MM.1S (cell line): Measurements from ENCODE around the gene CAV1.

Source experiments
- DNase-seq: peaks from one replicate; pipeline ENCODE4 v3.0.0-alpha.2; 2015
- H2AFZ ChIP-seq: fragments of 300-600 bp; sonication (generic); 2 replicates; pipeline ENCODE4 v1.6.0; 2016; ENCODE audit warnings: antibody characterized with exemption, low read length
- H3F3A ChIP-seq: fragments of 300-600 bp; sonication (generic); 2 replicates; pipeline ENCODE4 v1.6.1; 2016; ENCODE audit warnings: mild to moderate bottlenecking, antibody characterized with exemption, low read length, moderate library complexity, mixed read lengths; ENCODE audit not compliant: insufficient read depth
- H3K27ac ChIP-seq: fragments of 300-600 bp; sonication (generic); 2 replicates; pipeline ENCODE4 v1.5.1; 2016; ENCODE audit warnings: mild to moderate bottlenecking, low read length
- H3K27me3 ChIP-seq: fragments of 300-600 bp; sonication (generic); replicated peaks from 2 replicates; pipeline ENCODE4 v1.6.0; 2016; ENCODE audit warnings: low read length; ENCODE audit not compliant: insufficient read depth
- H3K36me3 ChIP-seq: fragments of 300-600 bp; sonication (generic); replicated peaks from 2 replicates; pipeline ENCODE4 v1.6.1; 2016; ENCODE audit warnings: mild to moderate bottlenecking, low read length, mixed read lengths; ENCODE audit not compliant: insufficient read depth
- H3K4me1 ChIP-seq: fragments of 300-600 bp; sonication (generic); 2 replicates; pipeline ENCODE4 v1.6.1; 2016; ENCODE audit warnings: low read length, mixed read lengths
- H3K4me2 ChIP-seq: fragments of 300-600 bp; sonication (generic); 2 replicates; pipeline ENCODE4 v1.6.0; 2016; ENCODE audit warnings: low read depth, low read length
- H3K4me3 ChIP-seq: fragments of 300-600 bp; sonication (generic); 2 replicates; pipeline ENCODE4 v1.5.1; 2016; ENCODE audit warnings: low read length, mixed read lengths
- H3K79me2 ChIP-seq: fragments of 300-600 bp; sonication (generic); 2 replicates; pipeline ENCODE4 v1.6.1; 2016; ENCODE audit warnings: mixed run types, low read length, mixed read lengths
- H3K9ac ChIP-seq: fragments of 300-600 bp; sonication (generic); 2 replicates; pipeline ENCODE4 v1.6.1; 2016; ENCODE audit warnings: low read length, mixed read lengths
- H3K9me2 ChIP-seq: fragments of 300-600 bp; sonication (generic); replicated peaks from 2 replicates; pipeline ENCODE4 v1.6.1; 2016; ENCODE audit warnings: mild to moderate bottlenecking, low read length, mixed read lengths; ENCODE audit not compliant: insufficient read depth
- H3K9me3 ChIP-seq: fragments of 300-600 bp; sonication (generic); replicated peaks from 2 replicates; pipeline ENCODE4 v1.6.1; 2016; ENCODE audit warnings: mild to moderate bottlenecking, low read length, mixed read lengths; ENCODE audit not compliant: insufficient read depth
- H4K20me1 ChIP-seq: fragments of 300-600 bp; sonication (generic); 2 replicates; pipeline ENCODE4 v1.6.1; 2016; ENCODE audit warnings: mild to moderate bottlenecking, low read length, moderate library complexity, mixed read lengths; ENCODE audit not compliant: insufficient read depth
- EZH2 ChIP-seq: fragments of 300-600 bp; sonication (generic); optimal IDR thresholded peaks from 2 replicates; pipeline ENCODE3; 2017; ENCODE audit warnings: low read depth, mild to moderate bottlenecking, antibody characterized with exemption, low read length, mixed read lengths
- EZH2phosphoT487 ChIP-seq: fragments of 300-600 bp; sonication (generic); IDR thresholded peaks from 2 replicates; pipeline ENCODE4 v1.6.1; 2018; ENCODE audit warnings: antibody characterized with exemption, low read length
- TF ChIP-seq, protein P1 (sequence below): fragments of 300-600 bp; sonication (generic); IDR thresholded peaks from 2 replicates; pipeline ENCODE4 v1.5.1; 2016; ENCODE audit warnings: antibody characterized with exemption, low read length, mixed read lengths

Gene CAV1

DNA sequence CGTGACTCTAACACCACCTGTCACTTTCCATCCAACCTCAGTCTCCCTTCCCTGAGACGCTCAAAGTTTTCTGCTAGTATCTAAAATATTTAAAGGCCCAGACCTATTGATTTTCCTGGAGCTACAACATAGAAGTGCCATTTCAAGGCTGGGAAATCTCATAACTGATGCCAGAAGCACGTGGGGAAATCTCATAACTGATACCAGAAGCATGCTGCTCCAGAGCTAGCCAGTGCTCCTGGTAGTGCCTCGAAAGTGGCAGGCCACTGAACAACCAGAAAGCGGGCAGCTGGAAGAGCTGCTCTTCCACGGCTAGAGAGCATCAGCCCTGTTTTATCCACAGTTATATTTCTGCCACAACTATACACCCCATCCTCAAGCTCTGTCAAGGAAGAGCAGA, 72.5 kb downstream of the CAV1 start:
- Histone ChIP-seq H3K27me3 (no peaks in the 10 kb centered on the region), H2AFZ (no peak overlapping the region), H3K4me1 (peaks cover 13% of the 10 kb centered on the region), H3K79me2 (no peaks in the 10 kb centered on the region), H3F3A (peaks cover 10% of the 10 kb centered on the region), H4K20me1 (no peaks in the 10 kb centered on the region), H3K9me3 (no peaks in the 10 kb centered on the region), H3K4me3 (no peak overlapping the region), H3K9me2 (no peaks in the 10 kb centered on the region), H3K27ac (no peak overlapping the region), H3K9ac (no peak overlapping the region), H3K36me3 (no peaks in the 10 kb centered on the region), H3K4me2 (no peak overlapping the region)
- no peak for TF ChIP-seq EZH2phosphoT487
- no peak for TF ChIP-seq EZH2
- TF ChIP-seq, protein P1, sequence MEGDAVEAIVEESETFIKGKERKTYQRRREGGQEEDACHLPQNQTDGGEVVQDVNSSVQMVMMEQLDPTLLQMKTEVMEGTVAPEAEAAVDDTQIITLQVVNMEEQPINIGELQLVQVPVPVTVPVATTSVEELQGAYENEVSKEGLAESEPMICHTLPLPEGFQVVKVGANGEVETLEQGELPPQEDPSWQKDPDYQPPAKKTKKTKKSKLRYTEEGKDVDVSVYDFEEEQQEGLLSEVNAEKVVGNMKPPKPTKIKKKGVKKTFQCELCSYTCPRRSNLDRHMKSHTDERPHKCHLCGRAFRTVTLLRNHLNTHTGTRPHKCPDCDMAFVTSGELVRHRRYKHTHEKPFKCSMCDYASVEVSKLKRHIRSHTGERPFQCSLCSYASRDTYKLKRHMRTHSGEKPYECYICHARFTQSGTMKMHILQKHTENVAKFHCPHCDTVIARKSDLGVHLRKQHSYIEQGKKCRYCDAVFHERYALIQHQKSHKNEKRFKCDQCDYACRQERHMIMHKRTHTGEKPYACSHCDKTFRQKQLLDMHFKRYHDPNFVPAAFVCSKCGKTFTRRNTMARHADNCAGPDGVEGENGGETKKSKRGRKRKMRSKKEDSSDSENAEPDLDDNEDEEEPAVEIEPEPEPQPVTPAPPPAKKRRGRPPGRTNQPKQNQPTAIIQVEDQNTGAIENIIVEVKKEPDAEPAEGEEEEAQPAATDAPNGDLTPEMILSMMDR: no peak
- no peak for DNase-seq

DNA sequence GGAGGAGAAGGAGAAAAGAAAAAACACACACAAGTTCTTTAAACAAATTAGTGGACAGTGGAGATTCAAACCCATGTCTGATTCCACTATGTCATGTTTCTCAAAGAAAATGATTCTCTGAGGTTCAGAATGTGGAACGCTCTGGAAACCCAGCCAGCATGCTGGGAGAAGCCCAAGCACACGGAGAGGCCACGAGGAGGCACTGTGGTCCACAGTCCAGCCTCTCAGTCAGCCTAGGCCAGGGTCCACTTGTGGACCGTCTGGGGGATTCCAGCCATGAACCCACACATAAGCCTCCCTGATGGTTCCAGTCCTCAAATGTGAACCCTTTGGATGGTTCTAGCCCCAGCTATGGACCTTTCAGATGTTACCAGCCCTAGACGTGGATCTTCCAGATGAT, 73.4 kb downstream of the CAV1 start:
- no peak overlapping the region for H2AFZ ChIP-seq
- peaks cover 10% of the 10 kb centered on the region for H3F3A ChIP-seq

GRCh38 chr7:116598861-116599260, 74.0 kb downstream of the CAV1 start:
- Histone ChIP-seq H3K4me3 (no peak overlapping the region), H3K27me3 (no peaks in the 10 kb centered on the region), H3K9ac (no peak overlapping the region), H3K79me2 (no peaks in the 10 kb centered on the region), H3K4me1 (peaks cover 13% of the 10 kb centered on the region), H3K36me3 (no peaks in the 10 kb centered on the region), H4K20me1 (no peaks in the 10 kb centered on the region), H3F3A (peaks cover 10% of the 10 kb centered on the region), H3K27ac (no peak overlapping the region), H3K9me3 (no peaks in the 10 kb centered on the region), H3K4me2 (no peak overlapping the region), H3K9me2 (no peaks in the 10 kb centered on the region), H2AFZ (no peak overlapping the region)
- TF ChIP-seq, protein P1: no peak
- TF ChIP-seq EZH2phosphoT487: no peak
- no peak for TF ChIP-seq EZH2
- no peak for DNase-seq

More for the DNA sequence above, 73.4 kb downstream of the CAV1 start:
- H3K27ac ChIP-seq: no peak overlapping the region
- no peaks in the 10 kb centered on the region for H3K9me2 ChIP-seq
- H3K4me1 ChIP-seq: peaks cover 13% of the 10 kb centered on the region
- no peaks in the 10 kb centered on the region for H3K9me3 ChIP-seq
- H3K36me3 ChIP-seq: no peaks in the 10 kb centered on the region
- TF ChIP-seq EZH2 (no peak), EZH2phosphoT487 (no peak)
- TF ChIP-seq, protein P1: peak; percentile 72
- peak; percentile 32 for DNase-seq
- no peak overlapping the region for H3K9ac ChIP-seq
- no peaks in the 10 kb centered on the region for H4K20me1 ChIP-seq
- H3K4me2 ChIP-seq: no peak overlapping the region
- H3K79me2 ChIP-seq: no peaks in the 10 kb centered on the region
- no peaks in the 10 kb centered on the region for H3K27me3 ChIP-seq
- no peak overlapping the region for H3K4me3 ChIP-seq
